HUDEP-2 (cell line): Measurements from ENCODE around the gene MAEA.

Experiments used
- DNase-seq, 76 experiments: peaks; one replicate each; lab custom pipeline; 2025; ENCODE audit not compliant: unreplicated experiment in 76 of 76; lab: John Stamatoyannopoulos, UW

MAEA gene

GRCh38 chr4:1349359-1350168, 59.9 kb downstream of the MAEA start:
- DNase-seq: no peak

- no peak for DNase-seq
Observed at GRCh38 chr4:1350169-1350520, 60.5 kb downstream of the MAEA start.

GRCh38 chr4:1351854-1352566, 62.3 kb downstream of the MAEA start:
- peak in 70 of 76 experiments; percentile 7 to 85 (median 64) for DNase-seq

GRCh38 chr4:1352567-1352900, 62.8 kb downstream of the MAEA start:
- no peak for DNase-seq

- no peak for DNase-seq
Observed at GRCh38 chr4:1353186-1354055, 63.7 kb downstream of the MAEA start.

- no peak for DNase-seq
Observed at GRCh38 chr4:1354136-1354982, 64.7 kb downstream of the MAEA start.

- no peak for DNase-seq
Observed at GRCh38 chr4:1354983-1355275, 65.2 kb downstream of the MAEA start.

- no peak for DNase-seq
Observed at GRCh38 chr4:1355378-1355777, 65.7 kb downstream of the MAEA start.

- DNase-seq: peak in 47 of 76 experiments; percentile 3 to 59 (median 23)
Observed at GRCh38 chr4:1356181-1356998, 66.7 kb downstream of the MAEA start.

GRCh38 chr4:1357356-1358248, 67.9 kb downstream of the MAEA start:
- DNase-seq: no peak

- no peak for DNase-seq
Observed at GRCh38 chr4:1358421-1359143, 68.9 kb downstream of the MAEA start.

- no peak for DNase-seq
Observed at GRCh38 chr4:1359144-1359501, 69.4 kb downstream of the MAEA start.

GRCh38 chr4:1359976-1360375, 70.3 kb downstream of the MAEA start:
- DNase-seq: no peak

- DNase-seq: no peak
Observed at GRCh38 chr4:1360423-1361283, 71.0 kb downstream of the MAEA start.

- no peak for DNase-seq
Observed at GRCh38 chr4:1361431-1361830, 71.7 kb downstream of the MAEA start.

- no peak for DNase-seq
Observed at GRCh38 chr4:1362046-1362445, 72.4 kb downstream of the MAEA start.

- DNase-seq: no peak
Observed at GRCh38 chr4:1362521-1362920, 72.8 kb downstream of the MAEA start.
